NCI-H146 treated with DMSO at 0.1 percent for 48 hours (cell line): ENCODE measurements around the gene MSMP.

ENCODE experiments used
- DNase-seq: peaks from one replicate; lab custom pipeline; 2025; ENCODE audit not compliant: unreplicated experiment; lab: John Stamatoyannopoulos, UW

MSMP gene

GRCh38 chr9:35754264-35754663, at the start of gene MSMP:
Gene MSMP (minus strand): TSS chr9:35754276. CDS start chr9:35754129, 147 bp downstream.
- no peak for DNase-seq

GRCh38 chr9:35801328-35802128, 47.5 kb upstream of the MSMP start:
- no peak for DNase-seq

- DNase-seq: no peak
These were observed 46.5 kb upstream of the MSMP start for GRCh38 chr9:35800530-35800929.

- DNase-seq: no peak
These were observed 44.7 kb upstream of the MSMP start for GRCh38 chr9:35798658-35799374.

GRCh38 chr9:35797311-35798109, 43.4 kb upstream of the MSMP start:
- DNase-seq: no peak

- no peak for DNase-seq
These were observed 41.6 kb upstream of the MSMP start for GRCh38 chr9:35795695-35796094.

GRCh38 chr9:35793461-35793860, 39.4 kb upstream of the MSMP start:
- DNase-seq: no peak

- no peak for DNase-seq
These were observed 38.8 kb upstream of the MSMP start for GRCh38 chr9:35792826-35793225.

- DNase-seq: no peak
These were observed 38.1 kb upstream of the MSMP start for GRCh38 chr9:35792024-35792813.

- DNase-seq: no peak
These were observed 37.3 kb upstream of the MSMP start, which contains the start of gene NPR2 for GRCh38 chr9:35791297-35791921. Gene NPR2 (plus strand): TSS chr9:35791591. CDS start chr9:35792409, 818 bp downstream.

GRCh38 chr9:35790385-35791296, 36.6 kb upstream of the MSMP start:
- DNase-seq: peak; percentile 69

GRCh38 chr9:35790025-35790384, 35.9 kb upstream of the MSMP start:
- no peak for DNase-seq

- no peak for DNase-seq
These were observed 35.5 kb upstream of the MSMP start for GRCh38 chr9:35789541-35789940.

- DNase-seq: no peak
These were observed 29.3 kb upstream of the MSMP start for GRCh38 chr9:35783418-35783817.

- no peak for DNase-seq
These were observed 27.0 kb upstream of the MSMP start for GRCh38 chr9:35781066-35781465.

GRCh38 chr9:35778496-35778895, 24.4 kb upstream of the MSMP start:
- no peak for DNase-seq

GRCh38 chr9:35776018-35776417, 21.9 kb upstream of the MSMP start:
- DNase-seq: peak; percentile 98

GRCh38 chr9:35774907-35775635, 21.0 kb upstream of the MSMP start:
- DNase-seq: peak; percentile 61

- DNase-seq: no peak
These were observed 17.9 kb upstream of the MSMP start for GRCh38 chr9:35771943-35772342.
